Measurements from ENCODE around the gene PRXL2C. TPM values are rescaled to one million over a fixed set of nuclear protein-coding genes. Genes with fewer than 3 reads are reported as not detected.

Gene PRXL2C
- total RNA-seq, 1 donor from 2014 or later, result 17.5 TPM

DNA sequence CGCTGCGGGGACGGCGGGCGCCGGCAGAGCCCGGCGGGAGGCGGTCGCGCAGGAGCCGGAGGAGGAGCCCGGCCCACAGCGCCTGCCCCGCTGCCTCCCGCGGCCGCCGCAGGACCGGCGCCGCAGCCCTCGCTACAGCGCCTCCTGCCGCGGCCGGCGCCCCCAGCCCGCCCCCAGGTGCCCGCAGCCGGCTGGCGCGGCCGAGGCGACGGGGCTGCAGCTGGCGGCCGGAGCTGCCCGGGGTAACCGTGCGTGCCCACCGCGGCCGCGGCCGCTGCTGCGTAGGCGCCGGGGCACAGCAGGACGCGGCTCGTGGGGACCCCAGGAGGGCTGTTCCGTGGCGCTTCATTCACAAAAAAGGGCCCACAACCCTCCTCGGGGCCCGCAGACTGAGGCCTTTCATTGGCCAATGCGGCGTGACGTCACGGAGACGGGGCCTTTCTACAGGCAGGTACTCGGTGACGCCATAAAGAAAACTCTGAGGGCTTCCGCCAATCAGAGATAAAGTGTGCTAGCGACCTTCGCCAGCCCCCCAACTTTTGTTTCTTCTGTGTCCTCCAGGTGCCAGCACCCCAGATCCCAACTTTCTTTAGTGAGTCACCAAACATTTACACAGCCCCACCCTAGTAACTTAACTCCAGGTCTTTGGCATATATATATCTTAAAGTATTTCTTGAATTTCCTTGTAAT lies 35.5 kb downstream of the PRXL2C start, which contains the start of gene CDC14B:
TSS of gene CDC14B (minus strand) at position 353 of the 690 bp plus-strand sequence. CDS start 465 bp downstream, outside the sequence.
- H3K4me3 Mint-ChIP-seq (ENCODE audit: unreplicated experiment), result peak within 1 kb of the TSS; percentile 93
- peak within 1 kb of the TSS; percentile 85 for H3K27ac Mint-ChIP-seq (ENCODE audit: unreplicated experiment)
- TF ChIP-seq, protein P1, sequence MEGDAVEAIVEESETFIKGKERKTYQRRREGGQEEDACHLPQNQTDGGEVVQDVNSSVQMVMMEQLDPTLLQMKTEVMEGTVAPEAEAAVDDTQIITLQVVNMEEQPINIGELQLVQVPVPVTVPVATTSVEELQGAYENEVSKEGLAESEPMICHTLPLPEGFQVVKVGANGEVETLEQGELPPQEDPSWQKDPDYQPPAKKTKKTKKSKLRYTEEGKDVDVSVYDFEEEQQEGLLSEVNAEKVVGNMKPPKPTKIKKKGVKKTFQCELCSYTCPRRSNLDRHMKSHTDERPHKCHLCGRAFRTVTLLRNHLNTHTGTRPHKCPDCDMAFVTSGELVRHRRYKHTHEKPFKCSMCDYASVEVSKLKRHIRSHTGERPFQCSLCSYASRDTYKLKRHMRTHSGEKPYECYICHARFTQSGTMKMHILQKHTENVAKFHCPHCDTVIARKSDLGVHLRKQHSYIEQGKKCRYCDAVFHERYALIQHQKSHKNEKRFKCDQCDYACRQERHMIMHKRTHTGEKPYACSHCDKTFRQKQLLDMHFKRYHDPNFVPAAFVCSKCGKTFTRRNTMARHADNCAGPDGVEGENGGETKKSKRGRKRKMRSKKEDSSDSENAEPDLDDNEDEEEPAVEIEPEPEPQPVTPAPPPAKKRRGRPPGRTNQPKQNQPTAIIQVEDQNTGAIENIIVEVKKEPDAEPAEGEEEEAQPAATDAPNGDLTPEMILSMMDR (IDR thresholded peaks at IDR 0.05; ENCODE audit: unreplicated experiment), result no peak
- H3K36me3 Mint-ChIP-seq (ENCODE audit: low read depth, unreplicated experiment), result no peaks in the 10 kb centered on the region
- H3K27me3 Mint-ChIP-seq (ENCODE audit: unreplicated experiment), result no peaks in the 10 kb centered on the region
- peaks cover 30% of the 10 kb centered on the region for H3K4me1 Mint-ChIP-seq (ENCODE audit: unreplicated experiment)
- no peaks in the 10 kb centered on the region for H3K9me3 Mint-ChIP-seq (ENCODE audit: unreplicated experiment)
- peak; percentile 85 for DNase-seq (ENCODE audit: low spot score)

DNA sequence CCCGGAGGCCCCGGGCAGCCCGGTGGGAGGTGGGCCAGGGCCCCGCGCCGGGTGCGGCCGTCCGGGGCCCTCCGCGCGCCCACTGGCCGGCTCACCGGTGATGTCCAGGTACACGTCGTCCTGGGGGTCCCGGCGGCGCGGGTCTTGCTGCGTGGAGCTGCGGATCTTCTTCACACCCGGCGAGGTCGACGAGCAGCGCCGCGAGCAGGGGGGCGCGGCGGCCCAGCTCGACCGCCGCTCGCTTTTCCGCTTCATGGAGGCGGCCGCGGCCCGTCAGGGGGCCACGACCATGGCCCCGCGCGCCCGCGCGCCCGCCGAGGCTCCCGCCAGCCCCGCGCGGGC lies 36.0 kb downstream of the PRXL2C start:
- H3K36me3 Mint-ChIP-seq (ENCODE audit: low read depth, unreplicated experiment), result no peaks in the 10 kb centered on the region
- H3K9me3 Mint-ChIP-seq (ENCODE audit: unreplicated experiment), result no peaks in the 10 kb centered on the region
- H3K27me3 Mint-ChIP-seq (ENCODE audit: unreplicated experiment), result no peaks in the 10 kb centered on the region
- no peak overlapping the region for H3K4me3 Mint-ChIP-seq (ENCODE audit: unreplicated experiment)
- no peak overlapping the region for H3K27ac Mint-ChIP-seq (ENCODE audit: unreplicated experiment)
- no peak for DNase-seq (ENCODE audit: low spot score)
- TF ChIP-seq, protein P1 (IDR thresholded peaks at IDR 0.05; ENCODE audit: unreplicated experiment), result no peak
- peaks cover 30% of the 10 kb centered on the region for H3K4me1 Mint-ChIP-seq (ENCODE audit: unreplicated experiment)

- TF ChIP-seq, protein P1 (IDR thresholded peaks at IDR 0.05; ENCODE audit: unreplicated experiment), result no peak
Measured at GRCh38 chr9:96618209-96619123, 36.7 kb downstream of the PRXL2C start.

DNA sequence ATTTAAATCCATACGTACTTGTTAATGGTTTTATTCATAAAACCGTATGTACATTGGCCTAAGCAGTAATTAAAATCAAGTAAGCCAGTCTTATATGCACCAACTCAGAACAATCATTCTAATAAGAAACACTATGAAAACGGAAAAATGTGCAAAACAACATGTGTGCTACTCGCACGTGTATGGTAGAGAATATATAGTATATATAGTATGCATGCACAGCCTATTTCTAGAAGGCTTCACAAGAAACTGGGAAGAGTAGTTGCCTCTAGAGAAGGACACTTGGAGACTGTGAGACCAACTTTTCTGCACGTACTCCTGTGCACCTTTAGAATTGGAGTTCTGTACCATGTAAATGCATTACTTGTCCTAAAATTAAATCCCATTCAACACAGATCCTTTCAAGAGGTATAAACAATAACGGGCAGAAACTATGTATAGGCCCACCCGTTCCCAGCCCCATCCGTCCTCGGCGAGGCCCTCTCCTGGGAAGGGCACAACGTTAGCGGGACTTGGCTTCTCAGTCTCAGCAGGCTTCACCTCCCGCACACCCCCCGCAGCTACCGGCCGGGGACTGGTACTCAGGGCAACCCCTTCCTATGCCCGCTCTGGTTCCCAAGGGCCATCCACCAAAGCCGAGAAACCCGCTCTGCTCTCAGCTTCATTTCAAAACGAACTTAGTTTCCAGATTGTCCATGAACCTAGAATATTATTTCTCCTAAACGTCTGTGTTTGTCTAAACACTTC lies 37.5 kb downstream of the PRXL2C start:
- Mint-ChIP-seq H3K4me1 (ENCODE audit: unreplicated experiment) (peaks cover 30% of the 10 kb centered on the region), H3K9me3 (ENCODE audit: unreplicated experiment) (no peaks in the 10 kb centered on the region)
- DNase-seq (ENCODE audit: low spot score), result peak; percentile 14

More at GRCh38 chr9:96618209-96619123, 36.7 kb downstream of the PRXL2C start:
- H3K4me3 Mint-ChIP-seq (ENCODE audit: unreplicated experiment), result peak overlapping the region; percentile 86
- H3K27ac Mint-ChIP-seq (ENCODE audit: unreplicated experiment), result peak overlapping the region; percentile 26
- no peaks in the 10 kb centered on the region for H3K9me3 Mint-ChIP-seq (ENCODE audit: unreplicated experiment)
- no peaks in the 10 kb centered on the region for H3K27me3 Mint-ChIP-seq (ENCODE audit: unreplicated experiment)
- no peaks in the 10 kb centered on the region for H3K36me3 Mint-ChIP-seq (ENCODE audit: low read depth, unreplicated experiment)
- peaks cover 30% of the 10 kb centered on the region for H3K4me1 Mint-ChIP-seq (ENCODE audit: unreplicated experiment)
- DNase-seq (ENCODE audit: low spot score), result peak; percentile 22

More for the DNA sequence above, 37.5 kb downstream of the PRXL2C start:
- H3K27ac Mint-ChIP-seq (ENCODE audit: unreplicated experiment), result peak overlapping the region; percentile 26
- H3K36me3 Mint-ChIP-seq (ENCODE audit: low read depth, unreplicated experiment), result no peaks in the 10 kb centered on the region
- H3K4me3 Mint-ChIP-seq (ENCODE audit: unreplicated experiment), result peak overlapping the region; percentile 83
- H3K27me3 Mint-ChIP-seq (ENCODE audit: unreplicated experiment), result peaks cover 3% of the 10 kb centered on the region
- TF ChIP-seq, protein P1 (IDR thresholded peaks at IDR 0.05; ENCODE audit: unreplicated experiment), result no peak
